ENCODE data around the gene GHRL.

GHRL gene, protein sequence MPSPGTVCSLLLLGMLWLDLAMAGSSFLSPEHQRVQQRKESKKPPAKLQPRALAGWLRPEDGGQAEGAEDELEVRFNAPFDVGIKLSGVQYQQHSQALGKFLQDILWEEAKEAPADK

GRCh38 chr3:10292505-10293419, at the start of gene GHRL:
Gene GHRL (minus strand): TSS chr3:10292947. CDS start chr3:10290180, 2,767 bp downstream.
- no peak for DNase-seq (ENCODE audit: low read depth in 1 of 2, low spot score in 1 of 2)

- no peak for DNase-seq (ENCODE audit: low read depth in 1 of 2, low spot score in 1 of 2)
Measured at GRCh38 chr3:10341901-10342398, 49.2 kb upstream of the GHRL start.

DNA sequence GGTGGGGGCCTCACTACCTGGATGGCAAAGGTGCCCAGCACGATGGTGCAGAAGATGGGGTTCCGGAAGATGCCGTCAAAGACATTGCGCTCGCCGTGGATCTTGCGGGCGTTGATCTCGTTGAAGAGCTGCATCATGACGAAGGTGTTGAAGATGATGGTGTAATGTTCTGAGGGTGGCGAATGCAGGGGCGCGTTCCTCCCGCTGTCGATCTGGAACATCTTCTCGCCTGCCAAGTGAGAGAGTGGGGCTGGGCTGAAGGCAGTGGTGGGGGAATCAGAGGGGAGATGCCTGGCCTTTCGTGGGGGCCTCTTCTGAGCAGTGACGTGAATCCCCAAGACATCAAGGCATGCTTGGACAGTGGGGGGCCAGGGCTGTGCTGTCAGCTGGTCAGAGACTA, 47.7 kb upstream of the GHRL start:
- DNase-seq (ENCODE audit: low read depth in 1 of 2, low spot score in 1 of 2) = no peak

DNA sequence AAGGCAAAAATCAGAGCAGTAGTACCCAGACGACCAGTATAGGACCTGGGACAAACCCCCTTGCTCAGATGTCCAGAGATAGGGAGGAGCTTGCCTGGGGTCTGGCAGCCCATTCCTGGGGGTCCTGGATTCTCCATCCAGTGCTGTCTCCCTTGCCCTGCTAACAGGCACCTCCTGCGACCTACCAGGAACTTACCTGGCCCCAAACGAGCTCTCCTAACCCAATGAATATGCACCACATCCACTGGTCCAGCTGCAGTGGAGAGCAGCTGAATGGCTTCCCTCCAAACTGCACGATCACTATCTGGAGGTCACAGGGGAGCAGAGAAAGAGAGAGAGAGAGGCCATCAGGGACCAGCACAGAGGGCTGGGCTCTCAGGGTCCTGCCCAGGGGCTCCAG, 47.3 kb upstream of the GHRL start:
- no peak for DNase-seq (ENCODE audit: low read depth in 1 of 2, low spot score in 1 of 2)

GRCh38 chr3:10339376-10339955, 46.7 kb upstream of the GHRL start:
- DNase-seq (ENCODE audit: low read depth in 1 of 2, low spot score in 1 of 2) = no peak

DNA sequence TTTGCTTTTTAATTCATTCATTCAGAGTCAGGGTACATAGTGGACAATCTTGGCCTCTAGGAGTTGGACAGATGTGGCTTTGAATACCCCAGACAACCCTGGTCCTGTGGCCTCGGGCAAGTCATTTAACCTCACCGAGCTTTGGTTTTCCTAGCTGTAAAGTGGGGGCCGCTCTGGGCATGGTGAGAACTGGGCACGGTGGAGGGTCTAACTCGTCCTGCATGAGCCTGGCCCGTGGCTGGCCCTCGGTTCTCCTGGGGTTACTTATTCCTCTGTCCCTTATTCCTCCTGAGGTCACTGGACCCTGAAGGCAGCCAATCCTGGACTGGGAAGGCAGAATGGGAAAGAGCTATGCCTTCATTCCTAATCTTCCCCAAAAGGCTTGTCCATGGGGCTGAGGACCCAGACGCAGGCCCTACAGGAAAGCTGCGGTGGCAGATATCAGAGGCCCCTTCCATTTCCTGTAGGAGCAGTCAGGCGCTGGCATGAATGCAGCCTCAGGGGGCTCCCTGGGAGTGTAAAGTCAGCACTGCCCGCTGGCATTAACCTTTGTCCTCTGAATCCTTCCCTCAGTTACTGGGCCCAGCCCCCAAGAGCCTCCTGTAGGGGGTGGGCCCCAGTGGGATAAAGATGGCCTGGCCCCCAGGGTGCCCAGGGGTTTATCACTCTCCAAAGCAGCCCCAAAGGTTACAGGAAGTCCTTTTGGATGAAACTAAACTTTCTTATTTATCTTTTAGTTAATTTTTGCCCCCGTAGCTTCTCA, 46.0 kb upstream of the GHRL start:
- DNase-seq (ENCODE audit: low read depth in 1 of 2, low spot score in 1 of 2) = no peak

- DNase-seq (ENCODE audit: low read depth in 1 of 2, low spot score in 1 of 2) = no peak
Measured at GRCh38 chr3:10338164-10338470, 45.4 kb upstream of the GHRL start.

GRCh38 chr3:10337323-10338163, 44.8 kb upstream of the GHRL start:
- no peak for DNase-seq (ENCODE audit: low read depth in 1 of 2, low spot score in 1 of 2)

GRCh38 chr3:10336761-10337160, 44.0 kb upstream of the GHRL start:
- no peak for DNase-seq (ENCODE audit: low read depth in 1 of 2, low spot score in 1 of 2)

GRCh38 chr3:10335871-10336622, 43.3 kb upstream of the GHRL start:
- DNase-seq (ENCODE audit: low read depth in 1 of 2, low spot score in 1 of 2) = no peak

DNA sequence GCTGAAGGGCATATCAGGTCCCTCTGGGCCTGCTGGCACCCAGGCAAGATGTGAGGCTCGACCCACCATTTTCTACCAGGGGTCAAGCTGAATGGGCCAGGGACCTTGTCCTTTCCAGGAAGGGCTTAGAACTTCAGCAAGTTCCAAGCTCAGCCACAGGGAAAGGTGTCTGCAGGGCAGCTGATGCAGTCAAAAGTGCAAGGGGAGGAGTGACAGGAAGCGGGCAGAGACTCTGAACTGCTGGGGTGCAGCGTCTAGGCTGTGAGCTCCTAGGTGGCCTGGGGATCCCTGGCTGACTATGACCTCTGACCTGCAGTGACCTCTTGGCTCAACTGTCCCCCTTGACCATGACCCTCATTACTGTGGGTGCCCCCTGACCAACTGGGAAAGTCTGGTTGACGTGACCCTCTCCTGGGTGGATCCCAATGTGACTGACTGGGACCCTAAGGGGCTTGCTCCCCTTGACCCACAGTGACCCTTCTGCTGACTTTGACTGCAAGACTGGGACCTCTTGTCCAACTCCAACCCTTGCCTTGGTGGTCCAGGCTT, 42.5 kb upstream of the GHRL start:
- no peak for DNase-seq (ENCODE audit: low read depth in 1 of 2, low spot score in 1 of 2)

- DNase-seq (ENCODE audit: low read depth in 1 of 2, low spot score in 1 of 2) = no peak
Measured at GRCh38 chr3:10334459-10334858, 41.7 kb upstream of the GHRL start.

DNA sequence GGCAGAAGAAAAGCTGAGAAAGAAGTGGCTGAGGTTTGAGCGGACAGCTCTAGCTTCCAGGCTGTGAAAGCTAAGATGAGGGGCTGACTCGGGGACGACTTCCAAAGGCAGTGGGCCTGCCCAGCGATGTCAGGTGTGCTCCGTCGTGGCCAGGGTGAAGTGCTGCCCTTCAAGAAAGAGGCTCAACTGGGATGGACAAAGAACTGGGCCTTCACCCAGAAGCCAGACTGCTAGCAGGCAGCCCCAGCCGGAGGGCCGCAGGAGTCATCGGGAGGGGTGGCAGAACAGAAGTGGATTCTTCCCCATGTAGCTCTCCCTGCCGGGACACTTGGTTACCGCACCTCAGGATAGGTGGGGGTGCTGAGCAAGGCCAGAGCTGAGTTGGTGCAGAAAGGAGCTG, 41.3 kb upstream of the GHRL start:
- no peak for DNase-seq (ENCODE audit: low read depth in 1 of 2, low spot score in 1 of 2)

GRCh38 chr3:10333349-10333650, 40.6 kb upstream of the GHRL start:
- no peak for DNase-seq (ENCODE audit: low read depth in 1 of 2, low spot score in 1 of 2)

- DNase-seq (ENCODE audit: low read depth in 1 of 2, low spot score in 1 of 2) = no peak
Measured at GRCh38 chr3:10332481-10333348, 40.0 kb upstream of the GHRL start.

GRCh38 chr3:10331320-10331719, 38.6 kb upstream of the GHRL start:
- DNase-seq (ENCODE audit: low read depth in 1 of 2, low spot score in 1 of 2) = no peak

- DNase-seq (ENCODE audit: low read depth in 1 of 2, low spot score in 1 of 2) = no peak
Measured at GRCh38 chr3:10330319-10330718, 37.6 kb upstream of the GHRL start.

- DNase-seq (ENCODE audit: low read depth in 1 of 2, low spot score in 1 of 2) = no peak
Measured at GRCh38 chr3:10329495-10330015, 36.8 kb upstream of the GHRL start.

Measured in stimulated activated CD4-positive, alpha-beta T cell treated with anti-CD3 and anti-CD28 coated beads, Interleukin-15, amount 100 ng/mL, for 1 hour (primary cell).